ENCODE measurements around the gene JPT2. TPM values are rescaled to one million over a fixed set of nuclear protein-coding genes. Genes with fewer than 3 reads are reported as not detected.
A peak's percentile ranks its signal among the peaks of the same experiment; 100 is the strongest.

The JPT2 gene
- polyA plus RNA-seq, 2 of the 4 experiments (the other 2 are of a cell fraction): 97.6 to 139 TPM

GRCh38 chr16:1674306-1674705 lies 3.8 kb upstream of the JPT2 start:
- ChIA-PET CTCF (interaction anchor here (1.0 to 7.3 kb wide), 3 partner anchors 22 to 53 kb away, joined by 3 to 63 read pairs (median 3); partner anchors contain the start of gene MAPK8IP3), POLR2A (interaction anchor here (0.7 to 1.2 kb wide), 2 partner anchors 31 to 32 kb away, joined by 4 read pairs; partner anchors contain the start of gene MAPK8IP3)
- peaks cover 19% of the 10 kb centered on the region for H3K4me1 ChIP-seq
- 0 out of 6 replicates have a peak overlapping the region, but pooled peaks of 1 of the 2 experiments have one; percentile 37 for H3K27ac ChIP-seq
- 80% methylated on average over 7 of the region's 7 CpGs for WGBS (ENCODE audit: missing lambda C conversion rate)
- FAIRE-seq (no peak), ATAC-seq (no peak), DNase-seq (ENCODE audit: low read depth in 1 of 2, low spot score in 1 of 2) (no peak)
- H3K4me2 ChIP-seq: peak overlapping the region; percentile 26; the same call in 2 of the 3 replicates
- no peaks in the 10 kb centered on the region for H3K9me3 ChIP-seq
- TF ChIP-seq POLR2A (IDR thresholded peaks at IDR 0.05; ENCODE audit: low read length) (no peak), ZSCAN20 (CRISPR knock-in tag; IDR thresholded peaks at IDR 0.05) (no peak)
- no peak overlapping the region for H3K4me3 ChIP-seq

- Histone ChIP-seq H3K4me1 (peaks cover 26% of the 10 kb centered on the region), H3K4me3 (no peak overlapping the region), H3K4me2 (peak overlapping the region; percentile 26; the same call in 2 of the 3 replicates), H3K9me3 (no peaks in the 10 kb centered on the region), H3K27ac (peak overlapping the region in 1 of 2 experiments; percentile 37; a peak in 1 of 6 replicates)
- ATAC-seq (no peak), FAIRE-seq (no peak), DNase-seq (ENCODE audit: low read depth in 1 of 2, low spot score in 1 of 2) (peak in 1 of 2 experiments; percentile 59)
- 79% methylated on average over 19 of the region's 19 CpGs for WGBS (ENCODE audit: missing lambda C conversion rate)
- no peak for TF ChIP-seq JUNB (IDR thresholded peaks at IDR 0.05)
- no peak for TF ChIP-seq GATA3 (IDR thresholded peaks at IDR 0.05; ENCODE audit: borderline replicate concordance)
- TF ChIP-seq BCL3 (IDR thresholded peaks at IDR 0.05): no peak
- no peak for TF ChIP-seq FOSL2 (IDR thresholded peaks at IDR 0.05)
- peak; percentile 26; the same call in 1 of the 2 replicates for TF ChIP-seq FOSL2 (CRISPR knock-in tag; IDR thresholded peaks at IDR 0.05)
- TF ChIP-seq ESRRA (IDR thresholded peaks at IDR 0.05; ENCODE audit: borderline replicate concordance, low read length): no peak
- no peak for TF ChIP-seq ZNF302 (CRISPR knock-in tag; IDR thresholded peaks at IDR 0.05)
- TF ChIP-seq CBX8 (IDR thresholded peaks at IDR 0.05): no peak
- TF ChIP-seq, protein P1, sequence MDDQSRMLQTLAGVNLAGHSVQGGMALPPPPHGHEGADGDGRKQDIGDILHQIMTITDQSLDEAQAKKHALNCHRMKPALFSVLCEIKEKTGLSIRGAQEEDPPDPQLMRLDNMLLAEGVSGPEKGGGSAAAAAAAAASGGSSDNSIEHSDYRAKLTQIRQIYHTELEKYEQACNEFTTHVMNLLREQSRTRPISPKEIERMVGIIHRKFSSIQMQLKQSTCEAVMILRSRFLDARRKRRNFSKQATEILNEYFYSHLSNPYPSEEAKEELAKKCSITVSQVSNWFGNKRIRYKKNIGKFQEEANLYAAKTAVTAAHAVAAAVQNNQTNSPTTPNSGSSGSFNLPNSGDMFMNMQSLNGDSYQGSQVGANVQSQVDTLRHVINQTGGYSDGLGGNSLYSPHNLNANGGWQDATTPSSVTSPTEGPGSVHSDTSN (IDR thresholded peaks at IDR 0.05): no peak
- TF ChIP-seq USF2 (IDR thresholded peaks at IDR 0.05): no peak
- TF ChIP-seq, protein P2, sequence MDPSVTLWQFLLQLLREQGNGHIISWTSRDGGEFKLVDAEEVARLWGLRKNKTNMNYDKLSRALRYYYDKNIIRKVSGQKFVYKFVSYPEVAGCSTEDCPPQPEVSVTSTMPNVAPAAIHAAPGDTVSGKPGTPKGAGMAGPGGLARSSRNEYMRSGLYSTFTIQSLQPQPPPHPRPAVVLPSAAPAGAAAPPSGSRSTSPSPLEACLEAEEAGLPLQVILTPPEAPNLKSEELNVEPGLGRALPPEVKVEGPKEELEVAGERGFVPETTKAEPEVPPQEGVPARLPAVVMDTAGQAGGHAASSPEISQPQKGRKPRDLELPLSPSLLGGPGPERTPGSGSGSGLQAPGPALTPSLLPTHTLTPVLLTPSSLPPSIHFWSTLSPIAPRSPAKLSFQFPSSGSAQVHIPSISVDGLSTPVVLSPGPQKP (IDR thresholded peaks at IDR 0.05; ENCODE audit: low read depth, low read length): no peak
- no peak for TF ChIP-seq KDM1A (IDR thresholded peaks at IDR 0.05; ENCODE audit: low read depth)
- TF ChIP-seq, protein P3, sequence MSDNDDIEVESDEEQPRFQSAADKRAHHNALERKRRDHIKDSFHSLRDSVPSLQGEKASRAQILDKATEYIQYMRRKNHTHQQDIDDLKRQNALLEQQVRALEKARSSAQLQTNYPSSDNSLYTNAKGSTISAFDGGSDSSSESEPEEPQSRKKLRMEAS (IDR thresholded peaks at IDR 0.05): 0 out of 2 replicates have a peak, but pooled peaks have one; percentile 8
- no peak for TF ChIP-seq RARB (CRISPR knock-in tag; IDR thresholded peaks at IDR 0.05)
- no peak for TF ChIP-seq RAD21 (conservative IDR thresholded peaks at IDR 0.05 in 1 of 2, IDR thresholded peaks at IDR 0.05 in 1 of 2)
- no peak for TF ChIP-seq KDM5A (IDR thresholded peaks at IDR 0.05)
- TF ChIP-seq HOXB5 (CRISPR knock-in tag; IDR thresholded peaks at IDR 0.05): no peak
- ChIA-PET CTCF (interaction anchor here (1.0 to 7.3 kb wide), 4 partner anchors 16 to 54 kb away, joined by 3 to 63 read pairs (median 20); partner anchors contain the start of gene MAPK8IP3), POLR2A (interaction anchor here (0.7 kb wide), 1 partner anchor 31 kb away, joined by 4 read pairs; the partner anchor contains the start of gene MAPK8IP3)
Observed at GRCh38 chr16:1674751-1675664, 3.1 kb upstream of the JPT2 start.
